Fibroblast of the aortic adventitia (primary cell): ENCODE data around the gene SMARCA4. TPM values are rescaled to one million over a fixed set of nuclear protein-coding genes. Genes with fewer than 3 reads are reported as not detected.

ENCODE experiments used
- DNase-seq: peaks from one replicate; pipeline ENCODE4 v3.0.0-alpha.2; 2010; ENCODE audit warnings: low read depth
- H3K4me3 ChIP-seq: 2 replicates; pipeline ENCODE4 v1.5.1; 2011; ENCODE audit warnings: low read depth, mild to moderate bottlenecking, control low read depth, low read length, moderate library complexity
- CTCF ChIP-seq: IDR thresholded peaks from 2 replicates; pipeline ENCODE4 v1.5.1; 2011; ENCODE audit warnings: mild to moderate bottlenecking, low read length, control low read depth, inconsistent platforms; ENCODE audit not compliant: insufficient read depth
- total RNA-seq: library from RNA; depleted of rRNA; stranded (reverse); fragments of >200 nt; gene quantifications from 2 replicates; pipeline ENCODE4 v1.2.3, GENCODE V29; 2012; ENCODE audit warnings: low replicate concordance

Gene SMARCA4
- total RNA-seq, 1 donor: 63.8 TPM

GRCh38 chr19:11034449-11035213 lies 73.8 kb downstream of the SMARCA4 start:
- no peak overlapping the region for H3K4me3 ChIP-seq
- no peak for TF ChIP-seq CTCF
- no peak for DNase-seq

DNA sequence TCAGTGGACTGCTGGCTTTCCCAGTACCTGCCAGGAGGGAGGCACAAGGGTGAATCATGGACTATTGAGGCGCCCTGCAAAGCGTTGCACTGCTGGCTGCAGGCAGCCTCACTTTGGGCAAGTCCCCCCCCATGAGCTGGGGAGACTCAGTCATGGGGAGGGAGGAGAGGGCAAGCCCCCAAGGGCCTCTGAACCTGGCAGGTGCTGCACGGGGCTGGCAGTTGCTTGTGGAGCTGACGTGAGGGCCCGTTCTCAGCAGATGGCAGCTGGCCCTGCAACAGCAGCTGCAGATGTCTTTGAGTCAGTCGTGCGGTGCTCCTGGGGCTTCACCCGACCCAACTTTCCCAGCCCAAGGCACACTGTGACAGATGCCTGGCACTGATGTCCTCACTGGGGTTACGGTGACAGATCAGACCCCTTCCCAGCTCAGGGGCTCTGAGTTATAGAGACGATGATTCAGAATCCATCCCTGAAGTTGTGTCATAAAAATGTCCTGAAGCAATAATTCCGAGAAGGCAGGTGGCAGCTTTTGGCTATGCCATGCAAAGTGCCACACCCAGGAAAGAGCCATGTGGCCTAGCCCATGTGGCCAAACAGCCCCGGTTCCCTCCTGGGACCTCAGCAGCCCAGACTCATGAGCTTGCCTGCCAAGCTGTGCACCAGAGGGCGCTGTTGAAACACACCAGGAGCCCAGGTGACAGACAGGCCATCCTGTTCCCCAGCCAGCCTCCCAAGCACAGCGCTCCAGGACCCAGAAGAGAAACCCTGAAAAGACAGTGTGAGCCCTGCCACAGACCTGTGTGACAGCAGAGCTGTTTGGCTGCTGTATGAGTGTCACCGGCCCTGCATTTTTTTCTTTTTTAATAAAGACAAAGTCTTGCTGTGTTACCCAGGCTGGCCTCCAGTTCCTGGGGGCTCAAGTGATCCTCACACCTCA lies 74.9 kb downstream of the SMARCA4 start:
- DNase-seq: peak; percentile 88
- H3K4me3 ChIP-seq: no peak overlapping the region
- peak; percentile 91 for TF ChIP-seq CTCF

DNA sequence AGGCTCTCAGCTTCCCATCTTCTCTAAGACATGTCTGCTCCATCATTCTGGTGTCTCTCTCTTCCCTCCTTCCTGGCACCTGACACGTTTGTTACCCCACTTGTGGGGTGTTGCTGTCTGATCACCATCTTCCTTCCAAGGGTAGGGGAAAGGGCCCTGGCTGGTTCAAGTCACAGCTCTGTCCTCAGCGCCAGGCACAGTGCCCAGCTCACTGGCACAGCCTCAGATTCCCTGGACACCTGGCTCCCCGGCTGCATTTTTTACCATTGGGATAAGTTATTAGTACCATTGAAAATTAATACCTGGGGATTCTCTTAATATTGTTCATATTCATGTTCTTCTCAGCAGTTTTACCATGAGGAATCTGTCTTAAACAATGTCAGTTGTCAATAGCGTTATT lies 77.7 kb downstream of the SMARCA4 start:
- TF ChIP-seq CTCF: no peak
- H3K4me3 ChIP-seq: no peak overlapping the region
- DNase-seq: no peak

DNA sequence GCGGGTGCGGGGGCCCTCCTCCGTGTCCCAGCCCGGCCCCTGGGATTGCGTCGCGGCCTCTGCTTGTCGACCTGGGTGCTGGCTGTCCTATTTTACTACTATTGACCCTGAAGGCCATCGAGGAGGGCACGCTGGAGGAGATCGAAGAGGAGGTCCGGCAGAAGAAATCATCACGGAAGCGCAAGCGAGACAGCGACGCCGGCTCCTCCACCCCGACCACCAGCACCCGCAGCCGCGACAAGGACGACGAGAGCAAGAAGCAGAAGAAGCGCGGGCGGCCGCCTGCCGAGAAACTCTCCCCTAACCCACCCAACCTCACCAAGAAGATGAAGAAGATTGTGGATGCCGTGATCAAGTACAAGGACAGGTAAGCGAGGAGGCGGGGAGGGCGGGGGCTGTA lies 80.4 kb downstream of the SMARCA4 start:
- TF ChIP-seq CTCF: no peak
- no peak overlapping the region for H3K4me3 ChIP-seq
- no peak for DNase-seq

DNA sequence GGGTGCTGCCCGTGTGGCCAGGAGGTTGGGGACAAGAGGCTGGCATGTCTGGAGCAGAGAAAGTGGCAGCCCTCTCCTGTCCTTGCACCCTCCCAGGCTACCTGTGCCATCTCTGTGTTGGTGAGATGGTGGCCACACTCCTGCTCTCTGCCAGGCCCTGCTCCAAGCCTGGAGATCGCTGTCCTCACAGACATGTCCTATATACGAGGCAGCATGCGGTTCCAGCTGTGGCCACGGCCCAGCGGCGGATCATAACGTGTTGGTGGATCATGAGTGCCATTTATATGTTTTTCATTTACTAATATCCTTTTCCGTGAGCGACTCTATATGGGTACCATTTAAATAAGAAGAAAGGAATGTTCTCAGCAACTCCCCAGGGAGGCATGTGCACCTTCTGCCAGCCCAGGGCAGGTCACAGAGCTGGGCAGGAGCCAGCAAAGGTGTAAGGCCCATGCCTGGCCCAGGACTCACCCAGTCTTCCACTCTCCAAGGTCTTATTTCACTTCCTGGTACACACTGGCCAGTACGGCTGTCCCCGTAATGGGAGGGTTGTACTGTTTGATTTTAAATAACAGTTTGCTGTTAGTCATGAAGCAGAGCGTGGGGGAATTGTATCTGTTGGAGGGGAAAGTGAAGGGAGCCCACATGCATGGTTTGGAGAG lies 81.3 kb downstream of the SMARCA4 start:
- no peak for TF ChIP-seq CTCF
- no peak for DNase-seq
- H3K4me3 ChIP-seq: no peak overlapping the region

GRCh38 chr19:11044431-11044830 lies 83.6 kb downstream of the SMARCA4 start:
- no peak overlapping the region for H3K4me3 ChIP-seq
- TF ChIP-seq CTCF: no peak
- DNase-seq: no peak
